ENCODE results near the gene PUSL1. TPM values are rescaled to one million over a fixed set of nuclear protein-coding genes. Genes with fewer than 3 reads are reported as not detected.
A peak's percentile ranks its signal among the peaks of the same experiment; 100 is the strongest.

PUSL1 gene
- total RNA-seq, 2 donors from 2014 or later: 21.7 to 23.8 TPM

- no peaks in the 10 kb centered on the region for H3K9me3 Mint-ChIP-seq
- H3K36me3 Mint-ChIP-seq (ENCODE audit: low read depth): peaks cover 2% of the 10 kb centered on the region
- peak overlapping the region; percentile 86 for H3K4me3 ChIP-seq (ENCODE audit: low read length)
- no peaks in the 10 kb centered on the region for H3K27me3 ChIP-seq (ENCODE audit: control insufficient read depth, insufficient read depth, low read length, poor library complexity, severe bottlenecking)
- H3K36me3 ChIP-seq (ENCODE audit: control insufficient read depth, insufficient read depth, low read length): no peaks in the 10 kb centered on the region
- H3K27ac ChIP-seq (ENCODE audit: low read depth, low read length): no peak overlapping the region
- H3K9ac ChIP-seq (ENCODE audit: extremely low read depth, low read length, poor library complexity, severe bottlenecking): peak overlapping the region; percentile 47
- TF ChIP-seq CTCF (conservative IDR thresholded peaks at IDR 0.05): no peak
- H3K4me3 Mint-ChIP-seq: peak overlapping the region; percentile 59
- no peaks in the 10 kb centered on the region for H3K9me3 ChIP-seq (ENCODE audit: control insufficient read depth, low read length)
- peaks cover 5% of the 10 kb centered on the region for H3K4me1 Mint-ChIP-seq
- no peak for DNase-seq
- no peaks in the 10 kb centered on the region for H3K27me3 Mint-ChIP-seq (ENCODE audit: insufficient read depth)
- 82 to 89% methylated on average over 15 to 16 of the region's 16 CpGs for WGBS, 2 experiments (ENCODE audit: insufficient coverage in 1 of 2, insufficient read length in 1 of 2)
- no peaks in the 10 kb centered on the region for H3K4me1 ChIP-seq (ENCODE audit: control insufficient read depth, insufficient read depth, low read length)
- H3K27ac Mint-ChIP-seq: no peak overlapping the region
Measured at GRCh38 chr1:1325288-1326074, 17.1 kb downstream of the PUSL1 start.

DNA sequence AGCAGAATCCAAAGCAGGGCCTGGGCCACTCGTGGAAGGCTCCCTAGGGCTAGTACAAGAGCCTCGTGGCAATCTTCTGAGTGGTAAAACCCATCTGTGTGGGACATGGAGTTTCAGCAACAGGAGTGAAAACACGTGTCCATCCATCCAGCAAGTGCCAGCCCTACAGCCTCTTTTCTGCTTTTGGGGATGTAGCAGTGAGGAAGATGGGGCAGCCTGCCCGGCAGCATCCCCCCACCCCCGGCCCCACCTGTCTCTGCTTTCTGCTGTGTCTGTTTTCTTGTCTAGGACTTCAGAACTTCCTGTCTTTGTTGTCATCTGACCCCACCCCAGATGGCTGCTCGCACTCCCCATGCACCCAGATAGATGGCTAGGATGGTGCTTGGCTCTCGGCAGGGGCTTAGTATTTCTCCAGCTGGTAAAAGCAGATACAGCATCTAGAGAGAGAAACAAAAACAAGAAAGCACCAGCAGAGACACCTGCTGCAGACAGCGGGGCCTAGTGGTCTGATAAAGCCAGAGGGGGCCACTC is 17.7 kb downstream of the PUSL1 start:
- Histone ChIP-seq H3K27me3 (ENCODE audit: control insufficient read depth, insufficient read depth, low read length, poor library complexity, severe bottlenecking) (no peaks in the 10 kb centered on the region), H3K36me3 (ENCODE audit: control insufficient read depth, insufficient read depth, low read length) (no peaks in the 10 kb centered on the region), H3K27ac (ENCODE audit: low read depth, low read length) (no peak overlapping the region), H3K9ac (ENCODE audit: extremely low read depth, low read length, poor library complexity, severe bottlenecking) (no peak overlapping the region), H3K4me3 (ENCODE audit: low read length) (peak overlapping the region; percentile 86), H3K9me3 (ENCODE audit: control insufficient read depth, low read length) (no peaks in the 10 kb centered on the region), H3K4me1 (ENCODE audit: control insufficient read depth, insufficient read depth, low read length) (no peaks in the 10 kb centered on the region)
- H3K9me3 Mint-ChIP-seq: no peaks in the 10 kb centered on the region
- no peak for DNase-seq
- H3K27ac Mint-ChIP-seq: no peak overlapping the region
- H3K4me3 Mint-ChIP-seq: peak overlapping the region; percentile 59
- H3K4me1 Mint-ChIP-seq: peaks cover 5% of the 10 kb centered on the region
- TF ChIP-seq CTCF (conservative IDR thresholded peaks at IDR 0.05): no peak
- no peaks in the 10 kb centered on the region for H3K27me3 Mint-ChIP-seq (ENCODE audit: insufficient read depth)
- H3K36me3 Mint-ChIP-seq (ENCODE audit: low read depth): peaks cover 2% of the 10 kb centered on the region
- 91 to 92% methylated on average over 6 to 8 of the region's 8 CpGs for WGBS, 2 experiments (ENCODE audit: insufficient coverage in 1 of 2, insufficient read length in 1 of 2)

GRCh38 chr1:1327291-1327690 is 18.9 kb downstream of the PUSL1 start:
- DNase-seq: no peak
- no peak for TF ChIP-seq CTCF (conservative IDR thresholded peaks at IDR 0.05)
- Histone ChIP-seq H3K27ac (ENCODE audit: low read depth, low read length) (no peak overlapping the region), H3K9me3 (ENCODE audit: control insufficient read depth, low read length) (no peaks in the 10 kb centered on the region), H3K36me3 (ENCODE audit: control insufficient read depth, insufficient read depth, low read length) (no peaks in the 10 kb centered on the region), H3K27me3 (ENCODE audit: control insufficient read depth, insufficient read depth, low read length, poor library complexity, severe bottlenecking) (no peaks in the 10 kb centered on the region), H3K4me3 (ENCODE audit: low read length) (no peak overlapping the region), H3K4me1 (ENCODE audit: control insufficient read depth, insufficient read depth, low read length) (no peaks in the 10 kb centered on the region), H3K9ac (ENCODE audit: extremely low read depth, low read length, poor library complexity, severe bottlenecking) (no peak overlapping the region)
- Mint-ChIP-seq H3K36me3 (ENCODE audit: low read depth) (peaks cover under 1% of the 10 kb centered on the region), H3K4me3 (no peak overlapping the region), H3K27me3 (ENCODE audit: insufficient read depth) (no peaks in the 10 kb centered on the region), H3K27ac (no peak overlapping the region), H3K4me1 (peaks cover 5% of the 10 kb centered on the region), H3K9me3 (no peaks in the 10 kb centered on the region)
- 92 to 93% methylated on average over 27 to 40 of the region's 40 CpGs for WGBS, 2 experiments (ENCODE audit: insufficient coverage in 1 of 2, insufficient read length in 1 of 2)
